ENCODE measurements around the gene PAIP2B. TPM values are rescaled to one million over a fixed set of nuclear protein-coding genes. Genes with fewer than 3 reads are reported as not detected.
A peak's percentile ranks its signal among the peaks of the same experiment; 100 is the strongest.
"Not testable (repeated sequence)": the region's sequence is repeated elsewhere in the genome, so short reads cannot be mapped to it uniquely, and the experiment has no call there.

Gene PAIP2B
- total and polyA plus RNA-seq, 9 of the 15 experiments (the other 6 are each of a cell fraction or from before 2014, with no cell fraction given) = 0.18 to 0.38 (median 0.25) TPM

GRCh38 chr2:71186973-71187372, 39.9 kb downstream of the PAIP2B start (continued):
- TF ChIP-seq ZNF518B (CRISPR knock-in tag; IDR thresholded peaks at IDR 0.05) = no peak
- no peak for TF ChIP-seq IRF2 (CRISPR knock-in tag; IDR thresholded peaks at IDR 0.05)

- H3K4me1 ChIP-seq (replicated peaks in 1 of 2; ENCODE audit: control insufficient read depth in 2 of 2, insufficient read depth in 2 of 2, low read length in 2 of 2); H3K36me3 ChIP-seq (ENCODE audit: control insufficient read depth, insufficient read depth, low read length); H2AFZ ChIP-seq (ENCODE audit: low read depth, low read length); H3K79me2 ChIP-seq (ENCODE audit: control insufficient read depth, insufficient read depth, low read length); H3K9me1 ChIP-seq (ENCODE audit: control insufficient read depth, insufficient read depth, low read length); H3K4me3 ChIP-seq; BruUV-seq (replicated peaks); ATAC-seq; H3K27ac ChIP-seq (ENCODE audit: extremely low read depth, low read depth, low read length); H3K4me2 ChIP-seq (ENCODE audit: insufficient read depth, low read length); H3K9me3 ChIP-seq (replicated peaks; ENCODE audit: control insufficient read depth, insufficient read depth, low read depth, low read length); in situ Hi-C loops (cut with MboI); H3K27me3 ChIP-seq (ENCODE audit: control insufficient read depth in 2 of 2, insufficient read depth in 2 of 2, low read length in 2 of 2); DNase-seq (ENCODE audit: extremely low read depth in 1 of 4, low spot score in 3 of 4); H4K20me1 ChIP-seq (replicated peaks; ENCODE audit: control insufficient read depth, insufficient read depth, low read length); intact Hi-C loops (cut with micrococcal nuclease); H3K9ac ChIP-seq (ENCODE audit: insufficient read depth in 1 of 2, low read depth in 2 of 2, low read length in 2 of 2): not testable (repeated sequence)
- ChIA-PET CTCF (ENCODE audit: low intra/inter-chr PET ratio) (interaction anchor here (0.8 kb wide), 1 partner anchor 1318 kb away, joined by 3 read pairs; no protein-coding TSS in a partner anchor), POLR2A (interaction anchor here (0.6 to 0.7 kb wide), 2 partner anchors 16 to 223 kb away, joined by 3 to 5 read pairs; no protein-coding TSS in a partner anchor)
- TF ChIP-seq MEIS2 (IDR thresholded peaks at IDR 0.05; ENCODE audit: partially characterized antibody) = peak; percentile 23
- 0% methylated on average over 2 of the region's 5 CpGs for WGBS (ENCODE audit: insufficient coverage, low coverage, missing lambda C conversion rate)
- FAIRE-seq = peak; percentile 57
These were observed 43.4 kb downstream of the PAIP2B start for GRCh38 chr2:71183306-71184115.

All from K562 (cell line).